Vagina (tissue), 2 donors: Measurements from ENCODE around the gene TMEM212.

ENCODE experiments used
- POLR2A ChIP-seq, 2 donors: fragments of 450-650 bp; IDR thresholded peaks; one replicate each; pipeline ENCODE4 v1.6.1; 2017; ENCODE audit warnings: antibody characterized with exemption in 2 of 2, mild to moderate bottlenecking in 2 of 2, moderate library complexity in 2 of 2
- POLR2AphosphoS5 ChIP-seq, 2 donors: sonication (generic); formaldehyde crosslinking; IDR thresholded peaks; one replicate each; pipeline ENCODE4 v1.9.0; 2017; ENCODE audit warnings: antibody characterized with exemption in 2 of 2, mild to moderate bottlenecking in 2 of 2, low read depth in 1 of 2; ENCODE audit not compliant: insufficient read depth in 1 of 2
- TF ChIP-seq, protein P1 (sequence below), 3 experiments: fragments of 450-650 bp in 2 of 3; fragments of 200-600 bp in 1 of 3; sonication (generic) in 1 of 3; IDR thresholded peaks; one replicate each; pipeline ENCODE4 v1.5.1; 2017 to 2019; ENCODE audit warnings: antibody characterized with exemption in 3 of 3, mild to moderate bottlenecking in 2 of 3, moderate library complexity in 2 of 3

GRCh38 chr3:171854649-171855305, 11.6 kb downstream of the TMEM212 start:
- no peak for TF ChIP-seq POLR2AphosphoS5 (IDR thresholded peaks at IDR 0.05; ENCODE audit: insufficient read depth in 1 of 2, low read depth in 1 of 2)
- TF ChIP-seq, protein P1, sequence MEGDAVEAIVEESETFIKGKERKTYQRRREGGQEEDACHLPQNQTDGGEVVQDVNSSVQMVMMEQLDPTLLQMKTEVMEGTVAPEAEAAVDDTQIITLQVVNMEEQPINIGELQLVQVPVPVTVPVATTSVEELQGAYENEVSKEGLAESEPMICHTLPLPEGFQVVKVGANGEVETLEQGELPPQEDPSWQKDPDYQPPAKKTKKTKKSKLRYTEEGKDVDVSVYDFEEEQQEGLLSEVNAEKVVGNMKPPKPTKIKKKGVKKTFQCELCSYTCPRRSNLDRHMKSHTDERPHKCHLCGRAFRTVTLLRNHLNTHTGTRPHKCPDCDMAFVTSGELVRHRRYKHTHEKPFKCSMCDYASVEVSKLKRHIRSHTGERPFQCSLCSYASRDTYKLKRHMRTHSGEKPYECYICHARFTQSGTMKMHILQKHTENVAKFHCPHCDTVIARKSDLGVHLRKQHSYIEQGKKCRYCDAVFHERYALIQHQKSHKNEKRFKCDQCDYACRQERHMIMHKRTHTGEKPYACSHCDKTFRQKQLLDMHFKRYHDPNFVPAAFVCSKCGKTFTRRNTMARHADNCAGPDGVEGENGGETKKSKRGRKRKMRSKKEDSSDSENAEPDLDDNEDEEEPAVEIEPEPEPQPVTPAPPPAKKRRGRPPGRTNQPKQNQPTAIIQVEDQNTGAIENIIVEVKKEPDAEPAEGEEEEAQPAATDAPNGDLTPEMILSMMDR (IDR thresholded peaks at IDR 0.05): no peak
- TF ChIP-seq POLR2A (IDR thresholded peaks at IDR 0.05): no peak
